Astrocyte of the cerebellum (primary cell): Measurements from ENCODE around the gene BFSP1.

Source experiments
- DNase-seq: peaks from one replicate; pipeline ENCODE4 v3.0.0-alpha.2; 2011; ENCODE audit warnings: low read depth
- H3K4me3 ChIP-seq: 2 replicates; pipeline ENCODE4 v1.5.1; 2011; ENCODE audit warnings: mild to moderate bottlenecking, low read depth, low read length, moderate library complexity
- in situ Hi-C: cut with HindIII; loops from 2 replicates; pipeline ENCODE4 v1.10.0; 2017; ENCODE audit warnings: low sequenced_read_pairs
- TF ChIP-seq, protein P1 (sequence below): IDR thresholded peaks from 2 replicates; pipeline ENCODE4 v1.5.1; 2012; ENCODE audit warnings: low read length, low read depth, moderate library complexity, mild to moderate bottlenecking; ENCODE audit errors: missing control alignments

Gene BFSP1

DNA sequence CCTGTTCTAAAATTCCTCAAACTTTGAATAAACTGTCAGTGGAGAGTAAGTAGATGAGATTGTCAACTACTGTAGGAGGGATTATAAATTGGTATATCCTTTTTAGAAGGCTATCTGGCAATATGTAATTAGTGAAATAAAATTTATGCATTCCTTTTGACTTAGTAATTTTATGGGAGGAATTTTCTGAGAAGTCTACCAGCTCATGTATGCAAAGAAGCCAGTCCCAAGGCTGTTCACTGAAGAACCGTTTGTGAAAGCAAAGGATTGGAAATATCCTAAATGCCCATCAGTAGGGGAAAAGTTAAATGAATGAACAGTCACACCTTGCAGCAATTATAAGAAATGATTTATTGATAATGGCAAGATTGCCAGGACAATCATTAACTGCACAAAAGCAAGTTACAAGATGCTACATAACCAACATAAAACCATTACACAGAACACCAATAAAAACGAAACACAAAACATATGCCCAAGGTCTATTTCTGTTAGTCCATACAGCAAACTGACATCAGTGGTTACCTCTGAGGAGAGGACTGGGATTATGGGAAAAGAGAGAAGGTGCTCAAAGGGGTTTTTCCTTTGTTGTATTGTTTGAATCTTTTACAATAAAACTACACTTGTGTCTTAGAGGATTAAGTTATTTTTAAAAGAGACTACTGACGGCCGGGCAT lies 34.1 kb upstream of the BFSP1 start:
- H3K4me3 ChIP-seq, result no peak overlapping the region
- no peak for DNase-seq
- in situ Hi-C loops, result no loop called here
- TF ChIP-seq, protein P1, sequence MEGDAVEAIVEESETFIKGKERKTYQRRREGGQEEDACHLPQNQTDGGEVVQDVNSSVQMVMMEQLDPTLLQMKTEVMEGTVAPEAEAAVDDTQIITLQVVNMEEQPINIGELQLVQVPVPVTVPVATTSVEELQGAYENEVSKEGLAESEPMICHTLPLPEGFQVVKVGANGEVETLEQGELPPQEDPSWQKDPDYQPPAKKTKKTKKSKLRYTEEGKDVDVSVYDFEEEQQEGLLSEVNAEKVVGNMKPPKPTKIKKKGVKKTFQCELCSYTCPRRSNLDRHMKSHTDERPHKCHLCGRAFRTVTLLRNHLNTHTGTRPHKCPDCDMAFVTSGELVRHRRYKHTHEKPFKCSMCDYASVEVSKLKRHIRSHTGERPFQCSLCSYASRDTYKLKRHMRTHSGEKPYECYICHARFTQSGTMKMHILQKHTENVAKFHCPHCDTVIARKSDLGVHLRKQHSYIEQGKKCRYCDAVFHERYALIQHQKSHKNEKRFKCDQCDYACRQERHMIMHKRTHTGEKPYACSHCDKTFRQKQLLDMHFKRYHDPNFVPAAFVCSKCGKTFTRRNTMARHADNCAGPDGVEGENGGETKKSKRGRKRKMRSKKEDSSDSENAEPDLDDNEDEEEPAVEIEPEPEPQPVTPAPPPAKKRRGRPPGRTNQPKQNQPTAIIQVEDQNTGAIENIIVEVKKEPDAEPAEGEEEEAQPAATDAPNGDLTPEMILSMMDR, result no peak

GRCh38 chr20:17562804-17563305 lies 31.7 kb upstream of the BFSP1 start:
- H3K4me3 ChIP-seq, result no peak overlapping the region
- TF ChIP-seq, protein P1, result no peak
- DNase-seq, result no peak
- in situ Hi-C loops, result no loop called here

DNA sequence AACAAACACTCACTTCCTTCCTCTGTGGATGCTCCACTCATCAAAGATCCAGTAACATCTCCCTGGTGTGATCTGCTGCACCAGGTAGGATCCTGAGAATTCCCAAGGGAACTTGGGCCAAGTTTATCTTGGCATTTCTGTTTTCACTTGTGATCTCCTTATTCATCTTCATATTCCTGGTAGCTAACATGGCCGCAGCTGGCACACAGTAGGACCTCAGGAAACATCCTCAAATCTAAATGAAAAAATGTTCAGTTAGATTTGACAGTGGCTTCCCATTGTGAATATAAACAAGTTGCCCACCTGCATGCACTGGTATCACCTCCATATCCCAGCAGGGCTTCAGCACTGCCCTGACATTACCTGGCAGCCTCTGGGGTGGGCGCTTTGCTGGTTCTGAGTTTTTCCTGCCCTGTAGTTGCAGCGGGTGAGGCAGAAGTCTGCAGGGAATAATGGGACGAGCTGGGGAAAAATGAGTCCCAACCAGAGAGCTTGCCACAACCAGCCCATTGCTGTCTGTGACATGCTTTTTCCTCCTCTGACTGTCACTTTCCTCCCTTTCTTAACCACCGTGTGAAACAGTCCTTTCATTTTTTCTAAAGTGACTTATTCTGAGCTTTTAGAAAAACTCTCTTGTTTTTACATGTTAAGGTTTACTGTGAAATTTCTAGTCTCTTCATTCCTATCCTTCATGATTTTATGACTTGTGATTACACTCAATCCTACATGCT lies 29.3 kb upstream of the BFSP1 start:
- in situ Hi-C loops, result no loop called here
- no peak overlapping the region for H3K4me3 ChIP-seq
- no peak for DNase-seq
- TF ChIP-seq, protein P1, result no peak

GRCh38 chr20:17559338-17559737 lies 28.2 kb upstream of the BFSP1 start:
- in situ Hi-C loops, result no loop called here
- TF ChIP-seq, protein P1, result no peak
- DNase-seq, result no peak
- no peak overlapping the region for H3K4me3 ChIP-seq

DNA sequence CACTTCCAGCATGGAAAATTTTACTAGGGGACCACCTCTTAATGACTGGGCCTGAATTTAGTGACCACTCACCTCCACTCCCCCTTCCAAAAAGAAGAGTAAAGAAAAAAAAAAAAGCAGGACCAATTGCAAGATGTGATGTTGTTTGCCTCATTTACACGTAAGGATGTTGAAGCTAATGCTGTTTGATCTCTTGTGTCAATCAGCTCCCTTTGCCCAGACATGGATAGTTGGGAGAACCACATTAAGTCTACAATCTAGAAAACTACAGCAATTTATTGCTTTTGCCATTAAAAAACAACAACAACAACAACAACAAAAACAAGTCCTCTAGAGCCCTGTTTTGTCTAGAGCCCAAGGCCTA lies 27.7 kb upstream of the BFSP1 start:
- no peak overlapping the region for H3K4me3 ChIP-seq
- TF ChIP-seq, protein P1, result no peak
- in situ Hi-C loops, result no loop called here
- DNase-seq, result no peak

DNA sequence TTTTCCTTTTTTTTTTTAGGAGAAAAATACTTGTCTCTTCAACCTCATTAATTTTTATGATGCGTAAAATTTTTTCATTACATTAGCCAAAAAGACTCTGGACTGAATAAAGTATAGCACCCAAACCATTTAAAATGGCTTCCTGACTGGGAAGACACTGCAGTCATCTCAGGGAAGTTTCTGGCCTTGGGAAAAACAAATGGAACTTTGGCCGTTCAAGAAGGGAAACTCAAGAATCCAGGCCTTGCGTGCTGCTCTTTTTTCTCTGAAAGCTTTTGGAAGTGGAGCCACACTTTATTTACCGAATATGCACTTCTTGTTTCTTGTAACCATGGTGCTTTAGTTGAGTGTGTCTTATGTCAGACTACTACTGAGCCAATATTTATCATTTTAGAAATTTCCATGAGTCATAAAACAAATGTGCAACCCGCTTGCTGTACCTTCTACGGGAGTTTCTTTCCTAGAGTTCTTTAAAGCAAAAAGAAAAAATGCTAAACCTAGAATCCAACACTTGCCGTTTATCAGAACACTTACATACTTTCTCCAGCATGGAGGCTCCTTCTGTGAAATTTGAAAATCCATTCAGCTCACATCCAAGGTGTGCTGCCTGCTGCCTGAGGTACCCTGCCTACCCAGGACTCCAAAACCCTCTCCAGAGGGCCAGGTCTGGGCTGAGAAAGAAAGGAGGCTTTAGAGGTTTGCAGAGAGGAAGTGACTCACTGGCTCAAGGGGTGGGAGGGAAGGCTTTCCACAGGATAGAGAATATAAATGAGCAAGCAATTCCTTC lies 27.2 kb upstream of the BFSP1 start:
- TF ChIP-seq, protein P1, result no peak
- peak overlapping the region; percentile 18 for H3K4me3 ChIP-seq
- in situ Hi-C loops, result no loop called here
- no peak for DNase-seq
